HG02678 (cell line): ENCODE results near the gene EPHA5.

ENCODE experiments used
- ATAC-seq: cut with Tn5 transposase; IDR thresholded peaks from one replicate; pipeline ENCODE4 v1.9.1; 2021; ENCODE audit warnings: mild to moderate bottlenecking, moderate library complexity; ENCODE audit not compliant: unreplicated experiment

The EPHA5 gene

DNA sequence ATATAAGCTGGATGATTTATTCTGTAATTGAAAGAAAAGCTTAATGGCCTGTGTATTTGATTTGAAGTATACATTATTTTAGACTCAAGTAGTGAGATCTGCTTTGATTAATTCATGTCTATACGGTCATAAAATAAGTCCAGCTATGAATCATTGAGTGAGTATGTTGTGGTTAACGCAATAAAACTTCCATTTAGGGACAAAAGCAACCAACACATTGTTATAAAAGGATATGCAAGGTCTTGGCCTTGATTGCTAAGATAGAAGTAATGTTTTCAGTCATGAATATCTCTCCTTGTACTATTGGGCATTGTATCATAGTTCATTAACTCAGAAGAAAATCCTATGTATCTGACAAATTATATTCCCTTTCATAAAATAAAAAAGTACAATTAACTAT, 162.1 kb downstream of the EPHA5 start:
- ATAC-seq: no peak

DNA sequence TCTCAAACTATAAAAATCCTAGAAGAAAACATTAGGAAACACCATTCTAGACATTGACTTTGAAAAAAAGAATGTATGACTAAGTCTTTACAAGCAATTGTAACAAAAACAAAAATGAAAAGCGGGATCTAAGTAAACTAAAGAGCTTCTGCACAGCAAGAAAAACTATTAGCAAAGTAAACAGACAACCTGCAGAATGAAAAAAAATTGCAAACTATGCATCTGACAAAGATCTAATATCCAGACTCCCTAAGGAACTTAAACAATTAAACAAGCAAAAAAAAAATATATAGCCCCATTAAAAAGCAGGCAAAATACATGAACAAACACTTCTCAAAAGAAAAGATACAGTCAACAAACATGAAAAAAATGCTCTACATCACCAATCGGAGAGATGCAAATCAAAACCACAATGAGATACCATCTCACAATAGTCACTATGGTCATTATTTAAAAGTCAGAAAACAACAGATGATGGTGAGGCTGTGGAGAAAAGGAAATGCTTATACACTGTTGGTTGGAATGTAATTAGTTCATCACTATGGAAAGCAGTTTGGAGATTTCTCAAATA, 168.1 kb downstream of the EPHA5 start:
- no peak for ATAC-seq

DNA sequence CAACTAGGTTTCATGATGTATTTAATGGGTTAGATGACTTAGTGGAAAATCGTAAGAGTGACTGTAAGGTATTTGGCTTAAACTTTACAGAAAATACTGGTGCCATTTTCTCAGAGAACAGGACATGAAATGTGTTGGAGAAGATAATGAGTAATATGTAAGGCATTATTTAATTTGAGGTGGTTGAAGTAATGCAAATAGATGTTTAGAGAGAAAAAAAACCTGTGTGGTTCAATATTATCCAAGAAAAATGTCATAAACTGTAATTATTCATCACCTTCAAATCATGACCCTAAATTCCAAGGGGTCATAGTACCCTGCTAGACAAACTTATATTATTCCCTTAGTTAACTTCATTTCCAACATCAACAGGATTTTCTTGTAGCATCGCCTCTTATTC, 171.7 kb downstream of the EPHA5 start:
- ATAC-seq: no peak

DNA sequence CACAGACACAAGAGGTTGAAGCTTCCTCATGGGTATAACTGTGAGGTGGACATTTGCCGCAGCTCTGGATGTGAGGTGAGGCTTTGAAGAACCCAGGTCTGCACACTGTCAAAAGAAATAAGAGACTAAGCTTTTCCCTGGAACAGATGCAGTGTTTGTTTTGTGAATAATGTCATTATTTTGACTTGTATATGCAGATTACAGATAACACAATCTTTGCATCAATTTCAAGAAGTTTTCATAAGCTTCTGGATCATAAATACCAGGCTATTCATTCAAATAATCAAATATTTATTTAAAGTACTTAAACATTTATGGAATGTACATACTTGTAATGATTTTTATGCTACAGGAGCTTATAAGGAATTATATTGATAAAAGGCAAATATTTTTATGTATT, 174.8 kb downstream of the EPHA5 start:
- no peak for ATAC-seq

DNA sequence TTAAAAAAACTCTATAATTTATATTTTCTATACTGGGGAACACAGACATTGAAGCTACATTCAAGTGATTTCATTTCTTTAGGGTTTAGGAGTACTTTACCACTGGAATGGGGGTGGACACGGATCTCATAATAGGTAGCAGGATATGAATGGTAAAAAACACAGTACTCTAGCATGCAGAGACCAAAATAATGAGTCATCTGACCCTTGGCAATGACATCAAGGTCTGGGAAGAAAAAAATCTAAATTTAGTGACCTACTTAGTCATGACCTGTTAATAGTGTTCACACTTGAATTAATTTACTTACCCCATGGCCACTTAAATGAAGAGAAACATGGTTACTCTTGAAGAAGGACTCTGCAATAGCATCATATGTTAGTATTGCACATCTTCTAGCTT, 187.9 kb downstream of the EPHA5 start:
- no peak for ATAC-seq

DNA sequence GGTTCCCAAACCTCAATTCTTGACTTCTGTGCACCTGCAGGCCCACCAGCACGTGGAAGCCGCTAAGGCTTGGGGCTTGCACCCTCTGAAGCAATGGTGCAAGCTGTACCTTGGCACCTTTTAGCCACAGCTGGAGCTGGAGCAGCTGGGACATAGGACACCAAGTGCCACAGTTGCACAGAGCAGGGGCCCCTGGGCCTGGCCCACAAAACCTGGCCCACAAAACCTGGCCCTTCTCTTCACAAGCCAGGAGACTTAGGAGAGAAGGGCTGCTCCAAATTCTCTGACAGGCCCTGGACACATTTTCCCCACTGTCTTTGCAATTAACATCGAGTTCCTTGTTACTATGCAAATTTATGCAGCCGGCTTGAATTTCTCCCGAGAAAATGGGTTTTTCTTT, 197.8 kb downstream of the EPHA5 start:
- no peak for ATAC-seq

DNA sequence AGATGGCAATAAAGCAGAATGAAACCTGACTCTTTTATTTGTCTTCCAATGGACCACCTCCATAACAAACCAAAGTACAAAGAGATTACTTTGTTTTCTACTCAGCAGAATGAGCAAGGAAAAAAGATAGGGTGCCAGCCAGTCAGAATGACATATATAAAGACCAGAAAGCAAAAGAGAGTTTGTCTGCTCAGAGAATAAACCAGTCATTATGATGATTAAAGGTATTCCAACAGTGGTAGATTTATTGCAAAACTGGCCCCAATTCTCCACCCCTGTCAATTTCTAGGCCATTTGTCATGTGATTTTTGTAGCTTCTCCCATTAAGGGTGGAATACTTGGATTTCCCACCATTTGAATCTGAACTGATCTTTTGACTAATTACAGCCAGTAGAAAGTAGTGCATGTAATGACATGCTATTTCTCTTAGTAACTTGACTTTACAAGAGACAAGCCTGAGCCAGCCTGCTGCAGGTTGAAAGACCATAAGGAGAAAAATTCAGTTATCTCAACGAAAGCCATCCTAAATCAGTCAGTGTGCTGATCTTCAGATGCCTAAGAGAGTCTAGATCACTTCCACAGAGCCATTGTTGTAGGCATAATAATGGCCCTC, 203.1 kb downstream of the EPHA5 start:
- no peak for ATAC-seq

DNA sequence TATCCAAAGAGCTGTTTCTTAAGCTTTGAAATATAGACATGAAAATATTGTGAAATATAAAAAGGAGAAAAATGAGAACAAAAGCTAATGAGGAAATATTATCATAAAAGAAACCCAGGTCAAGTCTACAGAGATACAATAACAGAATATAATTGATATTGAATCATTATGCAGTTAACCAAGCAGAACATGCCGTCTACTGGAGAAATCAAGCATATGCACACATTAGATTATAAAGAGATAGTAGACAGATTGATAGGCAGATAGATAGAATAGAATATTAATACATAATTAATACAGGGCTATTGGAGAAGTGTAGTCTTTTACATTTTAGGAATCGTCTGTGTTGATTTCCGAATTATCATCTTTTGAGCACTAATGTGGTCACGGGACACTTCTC, 208.5 kb downstream of the EPHA5 start:
- no peak for ATAC-seq

DNA sequence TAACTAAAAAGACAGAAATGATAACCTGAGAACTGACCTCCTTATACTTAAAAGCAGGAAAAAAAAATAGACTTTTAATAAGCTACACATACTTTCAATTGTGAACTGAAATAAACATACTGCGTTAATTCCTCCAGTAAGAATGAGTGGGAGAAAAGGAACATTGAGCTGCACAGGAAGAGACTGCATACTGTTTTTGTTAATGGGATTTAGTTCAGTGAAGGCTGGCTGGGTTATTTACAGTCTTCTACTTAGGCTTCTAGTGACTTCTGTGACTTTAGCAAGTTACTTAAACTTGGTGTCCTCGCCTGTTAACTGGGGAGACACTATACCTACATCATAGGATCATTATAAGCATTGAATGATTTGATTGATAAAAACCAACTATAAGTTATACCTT, 213.3 kb downstream of the EPHA5 start:
- no peak for ATAC-seq

DNA sequence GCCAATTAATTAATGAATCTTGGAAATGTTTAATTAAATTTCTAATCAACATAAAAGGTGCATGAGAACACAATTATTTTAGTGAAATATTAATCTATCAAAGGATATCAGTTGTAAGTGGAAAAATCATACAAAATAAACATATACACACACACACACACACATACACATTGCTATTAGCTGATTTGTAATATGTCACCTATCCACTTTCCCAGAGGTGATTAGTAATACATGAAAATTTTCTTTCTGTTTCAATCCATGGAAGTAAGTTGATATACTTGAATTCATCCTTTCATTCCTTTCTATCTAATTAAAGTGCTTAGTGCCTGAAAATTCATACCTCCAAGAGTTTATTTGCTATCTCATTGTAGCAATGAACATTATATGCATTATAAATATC, 213.7 kb downstream of the EPHA5 start:
- ATAC-seq: no peak

DNA sequence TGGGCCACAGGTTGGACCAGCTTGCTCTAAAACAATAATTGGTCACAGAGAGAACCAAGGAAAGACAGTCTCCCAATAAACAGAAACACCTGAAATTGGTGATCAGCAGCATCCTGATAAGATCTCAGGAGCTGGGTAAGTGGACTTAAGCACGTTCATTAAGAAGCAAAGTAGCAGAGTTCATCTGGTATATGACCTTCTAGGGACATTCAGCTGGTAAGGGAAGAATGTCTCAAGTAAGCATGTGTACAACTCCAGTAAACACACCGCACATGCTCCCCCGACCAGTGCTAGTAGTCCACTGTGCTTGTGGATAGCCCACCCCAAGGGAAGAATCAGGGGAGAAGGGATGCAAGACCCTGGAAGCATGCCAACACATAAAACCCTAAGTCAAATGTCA, 216.9 kb downstream of the EPHA5 start:
- no peak for ATAC-seq

DNA sequence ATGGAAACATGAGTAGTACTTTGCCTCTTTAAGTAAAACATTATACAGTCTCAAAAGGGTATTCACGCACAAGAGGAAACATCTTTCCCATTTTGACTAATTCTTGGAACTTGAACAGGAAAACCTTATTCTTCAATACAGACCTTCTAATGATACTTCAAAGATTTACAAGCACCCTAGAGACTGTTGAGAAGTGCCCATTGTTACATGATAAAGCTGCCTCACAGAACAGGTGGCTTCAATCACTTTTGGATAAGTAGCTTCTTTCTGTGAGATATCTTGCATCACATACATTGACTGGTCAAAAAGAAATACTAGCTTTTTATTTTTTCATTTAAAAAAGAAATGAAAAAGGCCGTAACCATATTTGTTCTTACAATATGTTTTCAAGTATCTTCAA, 219.4 kb downstream of the EPHA5 start:
- ATAC-seq: no peak

DNA sequence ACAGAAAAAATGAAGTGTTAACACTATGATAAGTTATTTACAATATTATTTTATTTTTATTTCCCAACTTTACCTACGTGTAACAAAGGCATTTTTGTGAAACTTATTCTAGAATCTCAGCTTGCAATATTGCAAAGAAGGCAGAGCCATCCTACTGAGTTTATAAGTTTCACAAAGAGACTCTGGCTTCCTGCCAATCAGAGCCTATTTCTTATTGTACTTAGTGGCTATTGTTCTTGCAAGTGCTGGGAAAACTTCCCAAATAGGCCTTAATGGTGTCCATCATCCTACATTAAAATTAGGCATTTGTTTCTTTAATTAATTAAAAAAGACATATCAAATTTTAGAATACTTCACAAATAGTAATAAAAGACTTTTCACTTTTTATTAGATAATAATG, 233.2 kb downstream of the EPHA5 start:
- ATAC-seq: no peak

DNA sequence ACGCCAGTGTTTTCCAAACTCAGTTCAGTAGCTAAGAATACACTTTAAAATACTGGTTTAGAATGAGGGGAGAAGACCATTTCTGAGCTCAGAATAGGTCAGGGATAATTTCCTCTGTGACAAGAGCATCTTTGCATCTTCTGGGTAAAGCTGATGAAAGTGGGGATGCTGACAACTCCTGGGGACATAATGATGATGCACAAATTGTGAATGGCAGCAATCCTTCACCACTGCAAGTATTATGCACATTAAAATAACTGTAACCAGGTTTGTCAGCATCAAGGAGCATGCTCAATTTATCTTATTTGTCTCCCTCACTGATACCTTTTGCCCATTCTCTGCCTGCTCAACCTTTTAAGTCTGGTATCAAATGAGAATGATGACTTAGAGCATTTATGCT, 248.2 kb downstream of the EPHA5 start:
- no peak for ATAC-seq

DNA sequence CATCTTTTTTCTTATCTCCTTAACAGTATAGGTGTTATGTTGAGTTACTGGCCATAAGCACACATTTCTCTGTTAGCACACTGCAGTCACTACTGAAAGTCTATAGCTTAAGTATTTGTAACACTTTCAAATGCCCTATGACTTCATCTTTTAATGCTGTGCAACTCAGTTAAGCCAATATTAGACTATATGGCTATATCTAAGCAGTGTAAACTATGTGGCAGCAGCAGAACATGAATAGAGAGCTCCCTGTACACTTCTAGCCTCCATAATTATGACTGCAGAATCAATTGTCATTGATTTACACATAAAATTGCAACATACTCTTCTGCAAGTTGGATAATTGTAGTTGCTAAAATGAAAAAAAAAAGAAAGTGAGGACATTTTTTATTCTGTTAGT, 250.3 kb downstream of the EPHA5 start:
- no peak for ATAC-seq

DNA sequence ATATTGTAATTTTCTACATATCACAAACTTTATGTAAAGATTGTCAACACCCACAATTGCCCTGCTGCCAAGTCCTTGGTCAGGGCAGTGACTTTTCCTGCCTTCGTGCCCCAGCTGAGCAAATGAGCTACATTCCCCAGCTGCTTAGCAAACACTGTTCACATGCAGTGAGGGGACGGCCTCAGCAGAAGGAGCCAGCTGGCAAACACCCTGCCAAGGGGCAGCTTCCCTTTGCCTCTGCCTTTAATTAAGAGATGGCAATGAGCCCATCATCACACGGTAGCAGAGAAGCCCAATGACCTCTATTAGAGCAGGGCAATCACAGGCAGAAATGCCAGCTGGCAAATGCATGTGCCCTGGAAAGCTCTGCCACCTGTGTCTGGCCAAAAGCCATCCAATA, 253.4 kb downstream of the EPHA5 start:
- ATAC-seq: no peak

DNA sequence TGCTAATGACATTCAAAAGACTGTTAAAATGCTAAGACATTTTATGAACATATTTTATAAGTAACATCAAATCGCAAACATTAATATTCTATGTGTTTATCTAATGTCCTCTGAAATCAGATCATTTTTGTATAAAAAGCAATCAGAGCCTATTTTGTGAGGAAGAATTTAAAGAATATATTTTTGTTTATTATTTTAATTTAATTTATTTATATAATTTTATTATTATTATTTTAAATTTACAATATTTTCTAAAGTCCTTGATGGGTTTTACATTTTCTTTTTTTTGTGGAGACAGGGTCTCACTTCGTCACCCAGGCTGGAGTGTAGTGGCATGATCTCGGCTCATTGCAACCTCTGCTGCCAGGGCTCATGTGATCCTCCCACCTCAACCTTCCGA, 262.8 kb downstream of the EPHA5 start:
- ATAC-seq: no peak

DNA sequence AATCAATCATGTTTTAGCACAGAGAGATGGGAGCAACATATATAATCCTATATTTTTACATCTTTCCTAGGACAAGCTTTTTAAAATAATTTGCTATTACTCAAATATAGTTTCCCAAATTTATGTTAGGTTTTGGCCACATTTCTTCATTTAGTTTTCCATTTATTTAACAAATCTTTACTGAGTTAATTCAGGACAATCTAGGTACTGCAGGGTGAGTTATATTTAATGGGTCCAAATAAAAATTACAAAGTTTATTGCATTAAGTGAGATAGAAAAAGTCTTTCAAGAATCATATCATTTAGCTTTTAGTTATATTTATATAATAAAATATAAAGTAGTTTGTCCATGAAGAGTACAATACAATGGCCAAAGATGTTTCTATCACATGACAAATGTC, 269.2 kb downstream of the EPHA5 start:
- no peak for ATAC-seq

DNA sequence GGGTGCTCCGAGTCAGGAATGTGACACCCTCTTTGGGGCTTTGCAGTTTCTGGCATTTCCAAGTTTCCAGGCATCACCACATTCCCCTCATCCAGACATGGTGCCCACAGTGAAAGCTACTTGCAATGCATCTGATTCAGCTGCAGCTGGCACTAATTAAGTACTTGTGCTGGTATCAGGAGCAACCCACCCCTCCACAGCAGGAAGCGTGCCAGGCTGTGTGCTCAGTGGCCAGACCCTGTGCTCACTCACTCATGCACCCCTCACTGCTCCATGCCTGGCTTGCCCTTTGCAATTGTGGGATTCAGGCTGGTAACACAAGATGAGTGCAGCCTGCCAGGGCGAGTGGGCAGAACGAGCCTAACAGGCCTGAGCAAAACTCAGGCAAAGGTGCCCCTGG, 271.2 kb downstream of the EPHA5 start:
- no peak for ATAC-seq

DNA sequence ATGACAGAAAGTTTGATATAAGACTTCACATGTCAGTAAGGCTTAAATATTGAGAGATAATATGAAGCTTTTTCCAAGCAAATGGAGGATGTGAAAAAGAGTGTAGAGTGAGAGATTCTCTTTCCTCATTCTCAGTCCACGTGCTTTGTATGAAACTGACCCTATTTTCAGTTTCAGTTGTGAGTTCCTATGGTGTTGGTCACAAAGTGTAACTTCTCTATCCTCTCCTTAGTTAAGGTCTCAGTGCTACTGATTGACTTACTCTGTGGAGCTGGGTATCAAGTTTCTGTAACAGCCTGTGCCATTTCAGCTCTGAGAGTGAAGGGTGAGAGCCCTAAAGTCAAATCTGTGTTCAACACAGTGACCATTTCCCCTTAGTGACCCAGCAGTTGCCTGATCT, 277.2 kb downstream of the EPHA5 start:
- ATAC-seq: no peak

DNA sequence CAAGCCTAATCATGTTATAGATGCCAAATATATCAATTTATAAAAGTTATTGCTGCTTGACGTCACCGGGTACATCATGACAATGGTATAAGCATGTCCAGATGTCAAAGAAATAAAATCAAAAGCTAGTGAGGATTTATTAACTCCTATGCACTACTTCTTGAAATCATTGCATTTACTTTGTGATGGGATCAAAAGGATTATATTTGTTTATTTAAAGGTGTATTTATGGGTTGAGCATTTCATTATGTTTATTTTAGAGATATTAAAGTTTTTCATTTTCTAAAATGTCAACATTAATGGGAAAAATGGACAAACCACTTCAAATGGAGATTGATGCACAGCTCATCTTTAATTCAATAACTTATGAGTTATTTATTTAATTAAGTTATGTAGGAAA, 277.8 kb downstream of the EPHA5 start:
- no peak for ATAC-seq

DNA sequence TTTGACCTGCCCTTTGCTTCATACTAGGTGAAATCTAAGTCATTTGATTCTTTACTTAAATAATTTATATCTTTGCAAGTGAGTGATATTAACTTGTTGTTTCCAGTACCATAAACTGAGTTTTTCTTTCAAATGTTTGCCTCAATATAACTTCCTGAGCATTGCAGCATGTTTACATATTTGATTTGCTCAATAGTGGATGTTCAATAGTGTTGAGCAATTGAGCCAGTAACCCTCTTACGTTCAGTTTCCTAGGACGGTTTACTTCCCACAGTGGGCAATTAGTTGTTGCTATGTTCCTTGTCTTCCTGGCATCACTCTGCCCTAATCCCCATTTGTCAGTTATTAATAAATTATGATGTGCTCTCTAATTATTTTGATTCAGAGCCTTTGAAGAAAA, 278.5 kb downstream of the EPHA5 start:
- no peak for ATAC-seq

DNA sequence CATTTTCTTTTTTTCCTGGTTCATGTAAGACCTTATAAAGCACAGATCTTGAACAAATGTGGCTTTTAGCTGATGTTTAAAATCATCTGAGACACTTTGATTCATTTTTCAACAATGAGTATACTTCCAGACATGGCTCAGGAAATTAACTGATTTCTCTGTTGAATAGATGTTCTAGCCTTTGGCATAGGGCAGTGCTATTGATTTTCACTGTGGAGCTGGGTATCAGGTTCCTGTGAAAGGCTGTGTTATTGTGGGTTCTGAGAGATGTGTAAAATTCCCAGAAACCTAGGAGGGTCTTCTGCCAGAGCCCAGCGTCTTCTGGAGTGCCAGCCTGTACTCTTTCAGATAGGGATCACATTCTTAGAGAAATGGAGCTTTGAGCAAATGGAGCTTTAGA, 278.9 kb downstream of the EPHA5 start:
- ATAC-seq: no peak
